ENCODE measurements around the gene HTR1D.

HTR1D gene

DNA sequence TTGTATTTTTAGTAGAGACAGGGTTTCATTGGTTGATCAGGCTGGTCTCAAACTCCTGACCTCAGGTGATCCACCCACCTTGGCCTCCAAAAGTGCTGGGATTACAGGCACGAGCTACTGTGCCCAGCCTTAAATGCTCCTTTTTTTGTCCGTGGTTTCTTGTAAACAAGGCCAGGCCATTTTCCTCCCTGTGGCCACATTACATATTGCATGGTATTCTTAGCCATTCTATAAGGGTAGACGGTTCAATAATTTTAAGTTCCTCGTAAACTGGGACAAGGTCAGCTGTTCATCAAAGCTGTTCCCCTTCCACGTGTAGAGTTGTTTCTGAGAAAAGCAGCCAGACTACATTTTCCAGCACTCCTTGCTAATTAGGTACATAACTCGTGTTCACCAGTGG is 38.4 kb downstream of the HTR1D start:
- DNase-seq = no peak

GRCh38 chr1:23178414-23178813 is 38.9 kb downstream of the HTR1D start:
- no peak for DNase-seq

GRCh38 chr1:23177438-23178380 is 39.6 kb downstream of the HTR1D start:
- peak; percentile 36 for DNase-seq

DNA sequence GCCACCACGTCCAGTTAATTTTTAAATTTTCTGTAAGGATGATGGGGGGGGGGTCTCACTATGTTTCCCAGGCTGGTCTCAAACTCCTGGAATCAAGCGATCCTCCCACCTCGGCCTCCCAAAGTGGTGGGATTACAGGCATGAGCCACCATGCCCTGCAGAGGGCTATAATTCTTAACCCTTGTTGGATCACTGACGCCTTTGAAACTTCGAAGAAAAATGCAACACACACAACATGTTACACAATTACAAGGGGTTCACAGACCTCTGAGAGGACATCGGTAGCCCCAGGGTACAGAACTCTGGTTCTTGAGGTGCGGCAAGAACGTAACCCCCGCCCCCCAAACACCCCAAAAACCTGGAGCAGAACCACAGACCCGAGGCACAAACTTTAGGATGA is 40.3 kb downstream of the HTR1D start:
- no peak for DNase-seq

DNA sequence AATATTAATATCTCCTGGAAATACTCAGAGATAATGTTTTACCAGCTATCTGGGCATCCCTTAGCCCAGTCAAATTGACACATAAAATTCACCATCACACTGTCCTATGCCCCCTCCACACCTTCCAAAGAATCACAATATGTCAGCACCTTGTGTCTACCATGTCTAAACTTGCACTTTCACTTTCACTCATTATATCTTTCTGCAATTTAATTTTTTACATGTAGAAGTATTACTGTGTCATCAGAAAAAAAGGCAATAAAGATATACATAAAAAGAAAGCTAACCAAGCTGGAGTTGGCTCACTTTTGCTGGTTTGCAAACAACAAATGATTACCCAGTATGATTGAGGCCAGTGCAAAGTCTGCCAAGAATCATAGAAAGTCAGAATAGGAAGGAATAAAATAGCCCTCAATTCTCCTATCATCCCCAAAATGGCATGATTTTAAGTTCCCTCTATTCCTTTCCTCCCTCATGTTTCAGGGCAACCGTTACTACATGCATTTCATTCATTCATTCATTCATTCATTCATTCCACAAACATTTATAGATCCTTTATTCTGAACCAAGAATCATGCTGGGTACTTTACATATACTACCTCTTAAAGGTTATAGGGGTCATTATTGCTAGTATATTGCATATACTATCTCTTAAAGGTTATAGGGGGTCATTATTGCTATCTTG is 42.7 kb downstream of the HTR1D start:
- no peak for DNase-seq

DNA sequence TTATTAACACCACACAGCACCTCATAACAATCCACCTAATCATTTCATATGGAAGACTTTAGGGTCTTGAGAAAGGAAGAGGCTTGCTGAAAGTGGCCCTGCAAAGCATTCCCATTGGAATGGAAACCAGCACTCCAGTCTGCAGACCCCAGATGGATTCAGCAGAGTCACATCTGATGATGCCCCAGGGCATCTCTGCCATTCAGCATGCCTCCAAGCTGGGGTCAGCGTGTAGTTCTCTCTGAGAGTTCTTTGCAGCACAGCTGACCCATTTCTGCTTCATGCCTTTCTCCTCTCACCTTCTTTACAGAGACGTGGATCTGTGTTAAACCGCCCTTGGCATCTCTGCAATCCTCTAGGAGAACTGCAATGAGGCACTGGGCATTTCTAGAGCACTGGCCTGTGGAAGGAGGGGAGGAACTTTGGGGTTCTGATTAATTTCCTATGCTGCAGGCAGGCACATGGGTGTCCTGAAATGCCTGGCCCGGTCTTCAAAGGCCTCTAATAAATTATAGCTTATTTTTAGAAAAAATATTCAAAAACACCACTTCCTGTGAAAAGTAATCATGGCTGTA is 46.0 kb downstream of the HTR1D start:
- no peak for DNase-seq

DNA sequence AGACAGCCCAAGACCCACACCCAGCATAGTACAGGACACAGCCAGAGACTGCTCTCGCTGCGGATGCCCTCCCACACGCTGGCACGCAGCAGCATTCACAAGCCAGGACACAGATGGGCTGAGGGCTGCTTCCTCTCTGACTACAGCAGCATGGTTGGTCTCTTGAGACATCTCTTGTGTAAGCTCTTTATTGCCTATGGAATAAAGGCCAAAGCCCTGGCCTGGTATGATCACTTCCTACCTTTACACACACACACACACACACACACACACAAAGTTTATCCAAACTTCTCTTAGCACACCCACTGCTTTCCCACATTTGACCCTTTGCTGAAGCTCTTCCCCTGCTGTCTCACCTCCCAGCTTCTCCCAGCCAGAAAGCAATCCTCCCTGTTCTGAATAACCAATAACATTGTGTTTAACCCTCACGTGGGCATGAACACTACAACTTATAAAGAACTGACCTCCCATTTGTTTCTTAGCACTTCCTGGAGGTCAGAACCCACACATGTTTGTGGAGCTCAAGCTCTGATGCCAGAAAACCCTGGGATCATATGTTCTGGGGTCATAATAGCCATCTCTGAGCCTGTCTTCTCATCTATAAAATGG is 47.5 kb downstream of the HTR1D start:
- no peak for DNase-seq

DNA sequence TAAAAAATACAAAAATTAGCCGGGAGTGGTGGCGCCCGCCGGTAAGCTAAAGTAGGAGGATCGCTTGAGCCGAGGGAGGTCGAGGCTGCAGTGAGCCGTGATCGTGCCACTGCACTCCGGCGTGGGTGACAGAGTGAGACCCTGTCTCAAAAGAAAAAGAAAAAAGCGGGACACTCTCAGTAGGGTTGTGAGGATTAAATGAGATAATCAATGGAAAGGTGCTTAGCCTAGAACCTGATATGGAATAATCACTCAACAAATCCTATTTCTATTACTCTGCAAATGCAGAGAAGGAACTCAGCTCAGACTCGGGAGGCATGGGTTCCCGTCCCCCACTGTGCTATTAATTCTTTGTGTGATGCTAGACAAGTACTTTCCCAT is 48.1 kb downstream of the HTR1D start:
- no peak for DNase-seq

GRCh38 chr1:23168445-23169194 is 48.7 kb downstream of the HTR1D start, which contains the start of gene LUZP1:
Gene LUZP1, minus strand, starts transcription at chr1:23168856.
- DNase-seq = peak; percentile 90

DNA sequence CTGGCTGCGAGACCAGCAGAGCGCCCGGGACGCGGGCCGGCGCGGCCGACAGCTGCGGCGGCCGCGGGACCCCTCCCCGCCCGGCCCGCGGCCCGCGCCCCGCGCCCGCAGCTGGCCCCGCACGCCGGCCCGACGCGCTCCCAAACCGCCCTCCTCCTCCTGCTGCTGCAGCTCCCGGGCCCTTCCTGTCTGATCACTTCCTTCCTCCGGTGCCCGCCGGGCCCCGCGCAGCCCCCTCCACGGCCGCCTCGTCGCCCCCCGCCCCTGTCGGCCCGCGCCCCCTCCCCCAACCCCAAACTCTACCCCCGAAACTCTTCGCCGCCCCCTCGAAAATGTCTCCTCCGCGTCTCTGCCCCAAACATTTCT is 49.2 kb downstream of the HTR1D start:
- DNase-seq = peak; percentile 20

GRCh38 chr1:23167353-23168078 is 49.8 kb downstream of the HTR1D start:
- peak; percentile 18 for DNase-seq

DNA sequence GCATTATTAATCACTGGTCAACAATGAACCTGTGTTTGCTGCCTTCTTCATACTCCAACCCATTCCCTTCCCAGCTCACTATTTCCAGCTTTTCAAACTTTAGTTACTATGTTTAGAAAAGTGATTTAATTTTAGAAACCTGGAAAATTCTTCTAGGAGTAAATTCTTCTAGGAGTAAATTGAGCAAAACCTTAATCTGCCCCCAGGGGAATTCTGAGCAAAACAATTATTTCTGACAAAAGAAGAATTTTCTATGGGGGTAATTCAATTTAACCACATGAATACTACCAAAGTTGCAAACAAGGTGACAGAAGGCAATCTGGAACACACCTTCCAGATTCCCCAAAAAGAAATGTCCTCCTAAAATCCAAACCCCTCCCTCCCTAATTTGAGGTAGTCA is 50.4 kb downstream of the HTR1D start:
- DNase-seq = no peak

DNA sequence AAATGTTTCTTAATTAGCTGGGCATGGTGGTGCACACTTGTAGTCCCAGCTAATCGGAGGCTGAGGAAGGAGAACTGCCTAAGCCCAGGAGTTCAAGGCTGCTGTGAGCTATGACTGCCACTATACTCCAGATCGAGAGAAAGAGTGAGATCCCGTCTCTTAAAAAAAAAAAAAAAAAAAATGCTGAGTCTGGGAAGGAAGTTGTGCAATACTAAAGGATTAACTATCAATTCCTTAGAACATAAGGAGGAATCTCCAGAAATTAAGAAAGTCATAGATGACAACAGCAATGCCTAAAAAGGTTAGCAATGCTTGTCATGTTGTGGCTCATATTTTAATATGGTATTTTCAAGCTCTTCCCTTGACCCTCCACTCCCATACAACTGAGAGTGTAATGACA is 53.9 kb downstream of the HTR1D start:
- no peak for DNase-seq

- DNase-seq = no peak
These were observed 57.1 kb downstream of the HTR1D start for GRCh38 chr1:23159963-23160877.

GRCh38 chr1:23156940-23157339 is 60.4 kb downstream of the HTR1D start:
- DNase-seq = no peak

GRCh38 chr1:23152966-23153684 is 64.2 kb downstream of the HTR1D start:
- no peak for DNase-seq

- DNase-seq = no peak
These were observed 66.6 kb downstream of the HTR1D start for GRCh38 chr1:23150742-23151141.

- no peak for DNase-seq
These were observed 67.2 kb downstream of the HTR1D start for GRCh38 chr1:23150125-23150524.

GRCh38 chr1:23149114-23149513 is 68.2 kb downstream of the HTR1D start:
- no peak for DNase-seq

- no peak for DNase-seq
These were observed 69.2 kb downstream of the HTR1D start for GRCh38 chr1:23148084-23148483.
